Measurements from ENCODE around the gene AFF1. TPM values are rescaled to one million over a fixed set of nuclear protein-coding genes. Genes with fewer than 3 reads are reported as not detected.
"Not testable (repeated sequence)": the region's sequence is repeated elsewhere in the genome, so short reads cannot be mapped to it uniquely, and the experiment has no call there.

AFF1 gene
- total RNA-seq, 2 donors from 2014 or later, result 43.2 to 56.2 TPM

DNA sequence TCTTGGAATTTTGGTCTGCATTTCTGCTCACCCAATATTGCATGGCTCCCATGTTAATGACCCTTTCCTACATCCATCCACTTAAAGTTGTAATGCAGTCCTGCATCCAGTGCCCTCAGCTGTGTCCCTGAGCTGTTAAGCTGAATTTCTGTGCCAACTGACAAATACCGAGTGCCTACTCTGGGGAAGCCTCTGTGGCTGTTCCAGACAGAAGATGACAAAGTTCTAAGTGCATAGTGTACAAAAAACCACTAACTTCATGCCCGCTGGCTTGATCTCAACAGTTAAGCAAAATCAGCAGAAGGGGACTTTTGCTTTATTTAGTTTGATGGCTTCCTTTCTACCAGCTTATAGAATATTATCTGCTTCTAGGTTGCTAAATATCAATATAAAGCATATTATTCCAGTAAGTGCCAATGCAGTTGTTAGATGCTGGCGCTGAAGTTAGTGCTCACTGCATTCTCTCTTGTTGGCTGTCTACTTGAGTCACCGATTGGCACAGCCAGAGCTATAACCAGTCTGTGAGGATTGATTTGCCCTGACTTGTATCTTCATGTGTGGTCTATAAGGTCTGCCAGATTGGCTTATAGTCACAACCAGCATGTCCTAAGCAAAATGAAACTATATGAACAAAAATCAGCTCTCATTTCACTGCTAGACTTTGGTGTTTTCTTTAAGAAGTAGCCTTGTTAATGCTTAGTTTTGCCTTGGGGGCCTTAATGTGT is 186.7 kb downstream of the AFF1 start:
- H3K27ac Mint-ChIP-seq, result no peak overlapping the region
- H3K27me3 Mint-ChIP-seq, result no peaks in the 10 kb centered on the region

GRCh38 chr4:87122252-87122651 is 187.4 kb downstream of the AFF1 start:
- H3K27ac Mint-ChIP-seq, result peak overlapping the region in 1 of 2 donors; percentile 58
- no peaks in the 10 kb centered on the region for H3K9me3 Mint-ChIP-seq
- H3K4me3 Mint-ChIP-seq, result no peak overlapping the region
- no peaks in the 10 kb centered on the region for H3K27me3 Mint-ChIP-seq
- ATAC-seq, result no peak
- peaks cover 21 to 24% of the 10 kb centered on the region in 2 donors for H3K4me1 Mint-ChIP-seq (ENCODE audit: low read depth in 2 of 2)
- no peak for DNase-seq (ENCODE audit: low spot score)
- peaks cover 10% of the 10 kb centered on the region for H3K36me3 Mint-ChIP-seq

More for the DNA sequence above, 186.7 kb downstream of the AFF1 start:
- peaks cover 5% of the 10 kb centered on the region for H3K36me3 Mint-ChIP-seq
- no peak for DNase-seq (ENCODE audit: low spot score)
- peaks cover 21 to 24% of the 10 kb centered on the region in 2 donors for H3K4me1 Mint-ChIP-seq (ENCODE audit: low read depth in 2 of 2)
- H3K9me3 Mint-ChIP-seq, result no peaks in the 10 kb centered on the region
- H3K4me3 Mint-ChIP-seq, result no peak overlapping the region
- no peak for ATAC-seq

DNA sequence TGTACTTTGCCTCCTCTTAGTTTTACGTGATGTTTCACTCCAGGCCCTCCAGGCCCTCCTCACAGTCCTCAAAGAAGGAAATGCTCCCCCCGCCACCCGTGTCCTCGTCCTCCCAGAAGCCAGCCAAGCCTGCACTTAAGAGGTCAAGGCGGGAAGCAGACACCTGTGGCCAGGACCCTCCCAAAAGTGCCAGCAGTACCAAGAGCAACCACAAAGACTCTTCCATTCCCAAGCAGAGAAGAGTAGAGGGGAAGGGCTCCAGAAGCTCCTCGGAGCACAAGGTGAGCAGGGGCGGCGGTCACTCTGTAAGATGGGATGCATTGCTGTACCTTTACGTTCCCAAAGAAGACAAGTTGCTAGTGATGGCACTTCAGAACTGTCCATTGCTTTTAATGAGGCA is 191.2 kb downstream of the AFF1 start:
- no peak overlapping the region for H3K27ac Mint-ChIP-seq
- H3K36me3 Mint-ChIP-seq, result peaks cover 18% of the 10 kb centered on the region
- no peaks in the 10 kb centered on the region for H3K9me3 Mint-ChIP-seq
- peaks cover 6 to 16% of the 10 kb centered on the region in 2 donors for H3K4me1 Mint-ChIP-seq (ENCODE audit: low read depth in 2 of 2)
- H3K27me3 Mint-ChIP-seq, result no peaks in the 10 kb centered on the region
- no peak for ATAC-seq
- no peak for DNase-seq (ENCODE audit: low spot score)
- no peak overlapping the region for H3K4me3 Mint-ChIP-seq

DNA sequence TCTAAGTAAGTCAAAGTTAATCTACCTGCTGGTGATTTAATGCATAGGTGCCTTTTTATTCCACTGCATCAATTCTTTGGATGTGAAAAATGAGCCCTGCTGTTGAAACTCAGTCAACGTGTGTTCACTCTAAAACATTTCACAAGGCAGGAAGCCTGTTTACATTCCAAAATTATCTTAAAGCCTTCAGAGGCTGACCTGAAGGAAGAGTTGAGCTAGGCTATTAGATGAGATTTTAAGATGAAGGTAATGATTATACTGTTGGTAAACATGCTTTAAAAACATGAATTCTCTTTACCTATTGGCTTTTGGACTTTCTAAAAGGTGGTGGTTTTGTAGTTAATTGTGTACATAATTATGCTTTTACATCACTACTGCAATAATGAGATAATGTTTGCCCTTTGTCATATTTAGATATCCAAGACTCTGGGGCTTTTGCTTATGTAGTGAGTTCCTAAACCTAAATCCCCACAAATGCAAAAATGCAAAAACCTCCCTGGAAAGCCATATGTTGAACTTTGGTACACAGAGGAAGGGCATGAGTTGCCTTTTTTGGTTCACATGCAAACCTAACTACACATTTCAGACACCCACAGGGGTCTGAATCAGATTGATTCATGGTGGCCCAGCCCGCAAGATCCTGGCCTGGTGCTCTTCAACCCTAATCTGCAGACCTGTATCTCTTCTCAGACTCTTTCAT is 193.3 kb downstream of the AFF1 start:
- ATAC-seq, result no peak
- no peak for DNase-seq (ENCODE audit: low spot score)
- Mint-ChIP-seq H3K27ac (no peak overlapping the region), H3K36me3 (peaks cover 24% of the 10 kb centered on the region), H3K9me3 (no peaks in the 10 kb centered on the region), H3K4me3 (no peak overlapping the region), H3K4me1 (ENCODE audit: low read depth in 2 of 2) (peaks cover 0 to 11% of the 10 kb centered on the region in 2 donors), H3K27me3 (no peaks in the 10 kb centered on the region)

DNA sequence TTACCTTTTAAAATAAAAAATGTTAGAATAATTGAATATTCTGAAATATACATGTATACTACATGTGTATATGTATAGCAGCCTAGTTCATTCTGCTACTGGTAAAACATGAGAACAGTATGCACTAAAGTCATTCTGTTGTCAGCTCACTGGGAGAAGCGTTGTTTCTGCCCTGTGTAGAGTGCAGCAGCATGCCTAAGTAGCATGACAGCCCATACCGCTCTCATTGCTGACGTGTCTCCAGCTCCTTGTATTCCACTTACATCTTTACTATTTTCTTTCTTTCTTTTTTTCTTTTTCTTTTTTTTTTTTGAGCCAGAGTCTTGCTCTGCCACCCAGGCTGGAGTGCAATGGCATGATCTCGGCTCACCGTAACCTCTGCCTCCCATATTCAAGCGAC is 194.9 kb downstream of the AFF1 start:
- Mint-ChIP-seq H3K4me3 (no peak overlapping the region), H3K27ac (no peak overlapping the region), H3K27me3 (no peaks in the 10 kb centered on the region), H3K4me1 (ENCODE audit: low read depth in 2 of 2) (peaks cover 15 to 17% of the 10 kb centered on the region in 2 donors), H3K36me3 (peaks cover 33% of the 10 kb centered on the region), H3K9me3 (no peaks in the 10 kb centered on the region)
- no peak for ATAC-seq
- no peak for DNase-seq (ENCODE audit: low spot score)

DNA sequence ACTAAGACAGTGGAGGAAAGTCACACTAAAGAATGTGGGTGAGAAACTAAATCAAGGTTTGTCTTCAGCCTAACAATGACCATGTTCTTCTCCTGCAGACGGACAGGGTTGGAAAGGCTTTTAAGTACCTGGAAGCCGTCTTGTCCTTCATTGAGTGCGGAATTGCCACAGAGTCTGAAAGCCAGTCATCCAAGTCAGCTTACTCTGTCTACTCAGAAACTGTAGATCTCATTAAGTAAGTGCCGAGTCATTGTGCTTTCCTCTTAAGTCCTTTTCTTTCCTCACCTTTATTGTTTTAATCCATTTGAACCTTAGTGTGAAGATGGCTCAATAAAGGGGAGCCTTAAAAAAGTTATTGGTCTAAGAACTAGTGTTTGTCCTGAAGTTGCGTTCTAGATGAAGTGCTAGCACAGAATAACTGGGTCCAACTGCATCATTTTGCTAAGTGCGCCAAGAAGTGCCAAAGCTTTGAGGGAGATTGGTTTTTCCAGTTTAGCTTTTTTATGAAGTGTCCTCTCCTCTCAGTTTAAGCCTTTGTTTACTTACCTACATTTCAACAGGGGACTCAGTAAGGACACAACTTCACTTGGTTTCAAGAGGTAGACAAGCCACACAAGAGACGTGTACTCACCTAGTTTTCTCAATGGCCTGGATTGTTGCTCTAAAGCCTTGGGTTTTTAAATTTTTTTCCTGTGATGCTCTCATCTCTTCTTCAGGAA is 196.3 kb downstream of the AFF1 start:
- no peaks in the 10 kb centered on the region for H3K27me3 Mint-ChIP-seq
- peaks cover 20 to 24% of the 10 kb centered on the region in 2 donors for H3K4me1 Mint-ChIP-seq (ENCODE audit: low read depth in 2 of 2)
- no peaks in the 10 kb centered on the region for H3K9me3 Mint-ChIP-seq
- peaks cover 36% of the 10 kb centered on the region for H3K36me3 Mint-ChIP-seq
- ATAC-seq (no peak), DNase-seq (ENCODE audit: low spot score) (no peak)
- no peak overlapping the region for H3K4me3 Mint-ChIP-seq
- no peak overlapping the region for H3K27ac Mint-ChIP-seq

- Mint-ChIP-seq H3K4me3 (no peak overlapping the region), H3K9me3 (no peaks in the 10 kb centered on the region), H3K27me3 (no peaks in the 10 kb centered on the region), H3K4me1 (ENCODE audit: low read depth in 2 of 2) (peaks cover 20 to 24% of the 10 kb centered on the region in 2 donors), H3K27ac (no peak overlapping the region), H3K36me3 (peaks cover 28% of the 10 kb centered on the region)
- DNase-seq (ENCODE audit: low spot score) (no peak), ATAC-seq (no peak)
These were observed 197.2 kb downstream of the AFF1 start for GRCh38 chr4:87132035-87132434.

DNA sequence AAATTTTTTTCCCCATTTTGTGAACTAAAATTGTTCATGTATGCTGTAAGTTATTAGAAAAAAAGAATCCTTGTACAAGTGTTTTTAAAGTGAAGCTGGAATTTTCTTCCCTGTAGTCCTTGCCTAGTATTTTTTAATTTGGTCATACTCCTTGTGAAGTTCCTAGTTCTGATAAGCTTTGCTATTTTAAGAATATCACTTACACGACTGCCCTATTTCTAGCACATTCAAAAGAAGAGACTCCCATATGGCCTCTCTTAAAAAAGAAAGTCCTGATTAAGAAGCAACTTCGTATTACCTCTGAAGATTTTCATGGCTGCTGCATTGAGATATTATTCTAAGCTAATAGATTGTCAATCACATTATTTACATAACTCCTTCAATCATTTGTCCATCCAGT is 198.4 kb downstream of the AFF1 start:
- DNase-seq (ENCODE audit: low spot score) (no peak), ATAC-seq (no peak)
- peaks cover 15 to 24% of the 10 kb centered on the region in 2 donors for H3K4me1 Mint-ChIP-seq (ENCODE audit: low read depth in 2 of 2)
- no peak overlapping the region for H3K4me3 Mint-ChIP-seq
- H3K27ac Mint-ChIP-seq, result no peak overlapping the region
- no peaks in the 10 kb centered on the region for H3K9me3 Mint-ChIP-seq
- H3K36me3 Mint-ChIP-seq, result peaks cover 23% of the 10 kb centered on the region
- H3K27me3 Mint-ChIP-seq, result no peaks in the 10 kb centered on the region

- peaks cover 15 to 24% of the 10 kb centered on the region in 2 donors for H3K4me1 Mint-ChIP-seq (ENCODE audit: low read depth in 2 of 2)
- H3K36me3 Mint-ChIP-seq, result peaks cover 24% of the 10 kb centered on the region
- no peak overlapping the region for H3K4me3 Mint-ChIP-seq
- no peak overlapping the region for H3K27ac Mint-ChIP-seq
- H3K9me3 Mint-ChIP-seq, result no peaks in the 10 kb centered on the region
- ATAC-seq (no peak), DNase-seq (ENCODE audit: low spot score) (no peak)
- no peaks in the 10 kb centered on the region for H3K27me3 Mint-ChIP-seq
These were observed 199.3 kb downstream of the AFF1 start for GRCh38 chr4:87134122-87134521.

- no peak for ATAC-seq
- Mint-ChIP-seq H3K4me3 (no peak overlapping the region), H3K4me1 (ENCODE audit: low read depth in 2 of 2) (peaks cover 0 to 3% of the 10 kb centered on the region in 2 donors), H3K36me3 (peaks cover 16% of the 10 kb centered on the region), H3K9me3 (no peaks in the 10 kb centered on the region), H3K27me3 (no peaks in the 10 kb centered on the region), H3K27ac (no peak overlapping the region)
- DNase-seq (ENCODE audit: low spot score), result no peak
These were observed 206.6 kb downstream of the AFF1 start for GRCh38 chr4:87141428-87141827.

DNA sequence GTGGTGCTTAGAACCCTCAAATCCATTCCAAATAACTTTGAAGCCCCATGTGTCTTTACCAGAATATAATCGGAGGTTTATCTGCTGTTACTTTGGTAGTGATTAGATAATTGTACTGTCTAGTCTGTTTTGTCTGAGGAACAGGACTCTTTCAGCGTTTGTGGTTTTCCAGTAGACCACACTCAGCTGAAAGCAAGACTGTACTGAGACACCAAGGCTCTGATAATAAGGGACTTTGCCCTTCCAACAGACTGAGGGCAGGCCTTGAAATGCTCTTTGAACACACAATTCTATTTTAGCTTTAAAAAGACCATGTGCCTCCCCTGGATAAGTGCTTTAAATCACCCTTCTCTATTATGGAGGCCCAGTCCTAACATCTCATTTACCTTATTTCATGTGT is 209.5 kb downstream of the AFF1 start:
- DNase-seq (ENCODE audit: low spot score), result no peak
- no peaks in the 10 kb centered on the region for H3K9me3 Mint-ChIP-seq
- H3K36me3 Mint-ChIP-seq, result peaks cover 11% of the 10 kb centered on the region
- no peak for ATAC-seq
- H3K27ac Mint-ChIP-seq, result no peak overlapping the region
- peaks cover 0 to 3% of the 10 kb centered on the region in 2 donors for H3K4me1 Mint-ChIP-seq (ENCODE audit: low read depth in 2 of 2)
- no peaks in the 10 kb centered on the region for H3K27me3 Mint-ChIP-seq
- H3K4me3 Mint-ChIP-seq, result no peak overlapping the region

DNA sequence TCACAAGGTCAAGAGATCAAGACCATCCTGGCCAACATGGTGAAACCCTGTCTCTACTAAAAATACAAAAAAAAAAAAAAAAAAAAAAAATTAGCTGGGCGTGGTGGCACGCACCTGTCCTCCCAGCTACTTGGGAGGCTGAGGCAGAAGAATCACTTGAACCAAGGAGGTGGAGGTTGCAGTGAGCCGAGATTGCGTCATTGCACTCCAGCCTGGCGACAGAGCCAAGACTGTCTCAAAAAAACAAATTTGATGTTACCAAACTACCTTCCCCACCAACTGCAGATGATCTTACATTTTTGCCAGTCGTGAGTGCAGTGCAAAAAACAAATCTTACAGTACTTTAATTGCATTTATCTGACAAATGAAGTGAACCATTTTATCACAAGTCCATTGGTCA is 211.1 kb downstream of the AFF1 start:
- H3K9me3 Mint-ChIP-seq; H3K27me3 Mint-ChIP-seq; H3K27ac Mint-ChIP-seq; ATAC-seq; H3K36me3 Mint-ChIP-seq; H3K4me1 Mint-ChIP-seq (ENCODE audit: low read depth in 2 of 2); DNase-seq (ENCODE audit: low spot score); H3K4me3 Mint-ChIP-seq: not testable (repeated sequence)

DNA sequence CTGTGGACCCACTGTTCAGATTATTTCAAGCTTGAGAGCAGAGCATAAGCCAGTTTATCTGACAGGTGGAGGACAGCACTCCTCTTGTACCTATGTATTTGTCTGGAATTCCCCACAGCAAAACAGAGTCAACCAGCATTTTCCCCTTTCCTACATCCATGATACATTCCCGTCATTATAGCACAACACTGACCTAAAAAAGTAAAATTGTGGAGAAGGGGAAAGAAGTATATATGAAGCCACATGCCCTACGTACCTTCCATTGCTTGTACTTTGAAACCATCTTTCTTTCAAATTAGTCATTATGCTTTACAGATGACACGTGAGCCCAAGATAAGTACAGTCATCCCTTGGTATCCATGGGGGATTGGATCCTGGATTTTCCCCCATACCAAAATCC is 212.3 kb downstream of the AFF1 start:
- DNase-seq (ENCODE audit: low spot score), result no peak
- H3K27me3 Mint-ChIP-seq, result no peaks in the 10 kb centered on the region
- H3K36me3 Mint-ChIP-seq, result no peaks in the 10 kb centered on the region
- no peaks in the 10 kb centered on the region for H3K9me3 Mint-ChIP-seq
- ATAC-seq, result no peak
- peaks cover 6% of the 10 kb centered on the region in 2 donors for H3K4me1 Mint-ChIP-seq (ENCODE audit: low read depth in 2 of 2)
- H3K4me3 Mint-ChIP-seq, result no peak overlapping the region
- no peak overlapping the region for H3K27ac Mint-ChIP-seq

All from natural killer cell treated with Interleukin-12 subunit alpha and Interleukin-12 subunit beta and Interleukin-15 and Interleukin-18, amount 100 ng/mL, for 72 hours (primary cell).